Right lobe of liver (tissue), 6 donors: ENCODE results near the gene PPM1B. TPM values are rescaled to one million over a fixed set of nuclear protein-coding genes. Genes with fewer than 3 reads are reported as not detected.

Experiments
- ATAC-seq, 4 donors: fragments of 200-7000 bp; cut with Tn5 transposase; one replicate each; pipeline ENCODE4 v1.9.1; 2020; ENCODE audit warnings: mild to moderate bottlenecking in 4 of 4, moderate library complexity in 4 of 4
- DNase-seq, 3 donors: peaks; one replicate each; pipeline ENCODE4 v3.0.0-alpha.2; 2020
- H3K27ac ChIP-seq, 3 donors: fragments of 200-600 bp; one replicate each; pipeline ENCODE4 v1.8.0; 2022
- H3K27me3 ChIP-seq, 2 donors: fragments of 200-600 bp; one replicate each; pipeline ENCODE4 v1.8.0; 2022
- H3K36me3 ChIP-seq, 4 donors: fragments of 200-600 bp; sonication (generic) in 1 of 4; one replicate each; pipeline versions ENCODE4 v1.5.1 to v1.8.0; 2017 to 2022; ENCODE audit warnings: control low read depth in 1 of 4
- H3K4me1 ChIP-seq, 4 donors: fragments of 200-600 bp; sonication (generic) in 1 of 4; one replicate each; pipeline versions ENCODE4 v1.5.1 to v1.8.0; 2017 to 2022; ENCODE audit warnings: control low read depth in 1 of 4
- H3K4me3 ChIP-seq, 3 donors: fragments of 200-600 bp; one replicate each; pipeline ENCODE4 v1.8.0; 2022
- H3K9me3 ChIP-seq, 4 donors: fragments of 200-600 bp; sonication (generic) in 1 of 4; one replicate each; pipeline versions ENCODE4 v1.5.1 to v1.8.0; 2017 to 2022; ENCODE audit warnings: control low read depth in 1 of 4
- CTCF ChIP-seq, 4 donors: fragments of 200-600 bp in 3 of 4; fragments of 450-650 bp in 1 of 4; IDR thresholded peaks; one replicate each; pipeline versions ENCODE4 v1.5.1 to v1.8.0; 2016 to 2022; ENCODE audit warnings: antibody characterized with exemption in 4 of 4, mild to moderate bottlenecking in 2 of 4
- POLR2A ChIP-seq: fragments of 450-650 bp; IDR thresholded peaks from one replicate; pipeline ENCODE4 v1.6.1; 2017; ENCODE audit warnings: antibody characterized with exemption, mild to moderate bottlenecking
- WGBS: methylation state at CpG from one replicate; pipeline ENCODE4 v1.1.6; 2018; ENCODE audit warnings: low coverage, low lambda C conversion rate; ENCODE audit not compliant: insufficient coverage; ENCODE audit errors: missing lambda C conversion rate; 5-methylcytosine and 5-hydroxymethylcytosine counted together
- intact Hi-C, 2 donors: fragments of 100-400 bp; cut with DNase I; formaldehyde crosslinking; loops; one replicate each; pipeline versions ENCODE4 v1.11.2 to v1.14.1; 2022
- total RNA-seq, 6 experiments: library from RNA; depleted of rRNA in 2 of 6; stranded (reverse); fragments of >200 nt in 2 of 6; fragmentation: NEBNext Ultra II Directional in 3 of 6; extraction: Animal tissue kit (Norgen Biotek cat#: 25700) in 3 of 6; gene quantifications; one replicate each; pipeline versions ENCODE4 v1.1.0 to v1.2.4, GENCODE V29; 2016 to 2023
- donor health status: DM: no; HTN: yes; CAD: no.
- donor health status: DM: no; HTN: no; CAD: no.
- donor health status: DM: no; HTN: no; CAD: no.
- donor health status: DM: no; HTN: yes; CAD: no.
- donor health status: DM: no; HTN: yes; CAD: no.

The PPM1B gene
- total RNA-seq, 6 experiments from 2014 or later, result 20.4 to 43.3 (median 27.8) TPM

- no peak for ATAC-seq
- TF ChIP-seq CTCF (IDR thresholded peaks at IDR 0.05), result no peak
- no peak for TF ChIP-seq POLR2A
- Histone ChIP-seq H3K36me3 (peaks cover 0 to 11% (median 2%) of the 10 kb centered on the region in 4 donors), H3K4me1 (peaks cover 0 to 15% (median 6%) of the 10 kb centered on the region in 4 donors), H3K27ac (no peak overlapping the region), H3K4me3 (no peak overlapping the region), H3K27me3 (no peaks in the 10 kb centered on the region), H3K9me3 (no peaks in the 10 kb centered on the region)
- DNase-seq, result no peak
- 89% methylated on average over 4 of the region's 4 CpGs for whole genome bisulfite sequencing
- intact Hi-C loops, result no loop called here
These were observed 43.6 kb downstream of the PPM1B start for GRCh38 chr2:44212302-44212701.

GRCh38 chr2:44215827-44216226 lies 47.2 kb downstream of the PPM1B start:
- 90% methylated on average over 2 of the region's 2 CpGs for WGBS
- peak in 1 of 4 donors; percentile 45 for ATAC-seq
- Histone ChIP-seq H3K4me1 (peaks cover 0 to 15% (median 6%) of the 10 kb centered on the region in 4 donors), H3K4me3 (no peak overlapping the region), H3K9me3 (no peaks in the 10 kb centered on the region), H3K27me3 (no peaks in the 10 kb centered on the region), H3K36me3 (peaks cover 0 to 32% (median 2%) of the 10 kb centered on the region in 4 donors), H3K27ac (no peak overlapping the region)
- DNase-seq, result no peak
- intact Hi-C loops, result no loop called here
- TF ChIP-seq CTCF (IDR thresholded peaks at IDR 0.05) (no peak), POLR2A (no peak)

GRCh38 chr2:44218771-44219170 lies 50.1 kb downstream of the PPM1B start:
- Histone ChIP-seq H3K4me1 (peaks cover 0 to 15% (median 6%) of the 10 kb centered on the region in 4 donors), H3K27me3 (no peaks in the 10 kb centered on the region), H3K36me3 (peaks cover 0 to 38% (median 2%) of the 10 kb centered on the region in 4 donors), H3K27ac (no peak overlapping the region), H3K9me3 (no peaks in the 10 kb centered on the region), H3K4me3 (no peak overlapping the region)
- no peak for TF ChIP-seq CTCF (IDR thresholded peaks at IDR 0.05)
- no peak for TF ChIP-seq POLR2A
- intact Hi-C loops, result no loop called here
- no peak for ATAC-seq
- no peak for DNase-seq
- 83% methylated on average over 2 of the region's 2 CpGs for WGBS

GRCh38 chr2:44226753-44227152 lies 58.1 kb downstream of the PPM1B start:
- TF ChIP-seq CTCF (IDR thresholded peaks at IDR 0.05), result no peak
- WGBS, result 90% methylated on average over 1 of the region's 2 CpGs
- intact Hi-C loops, result no loop called here

GRCh38 chr2:44230378-44230777 lies 61.7 kb downstream of the PPM1B start:
- 86% methylated on average over 3 of the region's 3 CpGs for WGBS
- Histone ChIP-seq H3K27ac (no peak overlapping the region), H3K4me1 (no peaks in the 10 kb centered on the region), H3K4me3 (no peak overlapping the region), H3K27me3 (no peaks in the 10 kb centered on the region), H3K36me3 (peaks cover 0 to 8% (median 0%) of the 10 kb centered on the region in 4 donors), H3K9me3 (no peaks in the 10 kb centered on the region)
- intact Hi-C loops, result no loop called here
- DNase-seq, result no peak
- no peak for ATAC-seq
- no peak for TF ChIP-seq POLR2A
- no peak for TF ChIP-seq CTCF (IDR thresholded peaks at IDR 0.05)

More at GRCh38 chr2:44226753-44227152, 58.1 kb downstream of the PPM1B start:
- H3K9me3 ChIP-seq, result no peaks in the 10 kb centered on the region
- H3K4me3 ChIP-seq, result no peak overlapping the region
- no peaks in the 10 kb centered on the region for H3K4me1 ChIP-seq
- H3K27me3 ChIP-seq, result no peaks in the 10 kb centered on the region
- no peak overlapping the region for H3K27ac ChIP-seq
- ATAC-seq, result no peak
- no peak for DNase-seq
- peaks cover 0 to 11% (median 1%) of the 10 kb centered on the region in 4 donors for H3K36me3 ChIP-seq
